Measurements from ENCODE around the gene LCN12.
A peak's percentile ranks its signal among the peaks of the same experiment; 100 is the strongest.

The LCN12 gene

DNA sequence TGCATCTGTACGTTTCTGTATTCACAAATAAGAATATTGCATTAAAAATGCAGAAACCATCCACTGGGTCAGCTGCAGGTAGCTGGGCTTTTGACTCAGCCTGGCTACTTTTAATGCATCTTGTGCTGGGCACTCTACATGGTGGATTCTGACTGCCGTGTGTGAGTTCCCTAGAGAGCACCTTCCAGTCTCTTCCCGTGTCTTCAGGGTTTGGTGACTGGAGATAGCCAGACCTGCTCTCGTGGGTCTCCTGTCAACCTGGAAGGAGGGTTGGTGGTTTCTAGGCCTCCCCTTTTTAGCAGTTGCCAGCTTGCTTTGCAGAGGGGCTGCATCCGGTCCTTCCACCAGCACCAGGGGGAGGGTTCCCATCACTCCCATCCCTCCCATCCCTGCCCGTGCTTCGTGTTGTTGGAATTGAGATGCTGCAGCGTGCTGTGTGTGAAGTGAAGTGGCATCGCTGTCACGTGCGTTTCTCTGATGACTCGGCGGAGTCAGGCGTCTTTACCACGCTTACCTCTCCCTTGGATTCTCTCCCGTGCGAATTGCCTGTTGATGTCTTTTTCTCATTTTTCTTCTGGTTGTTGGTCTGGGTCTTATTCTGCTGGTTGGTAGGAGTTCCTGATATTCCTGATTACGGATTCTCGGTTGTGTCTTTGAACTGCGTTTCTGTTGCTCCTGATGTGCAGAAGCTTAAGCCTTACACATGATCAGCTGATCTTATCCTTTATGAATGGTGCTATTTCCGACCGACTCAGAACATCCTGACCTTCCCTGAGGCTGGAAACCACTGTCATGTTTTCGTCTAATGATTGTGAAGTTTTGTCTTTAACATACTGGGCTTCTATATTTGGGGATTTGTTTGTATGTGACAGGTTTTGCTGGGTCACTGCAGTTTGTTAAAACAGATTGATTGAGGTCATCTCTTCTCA, 24.5 kb upstream of the LCN12 start:
- no peak for DNase-seq

DNA sequence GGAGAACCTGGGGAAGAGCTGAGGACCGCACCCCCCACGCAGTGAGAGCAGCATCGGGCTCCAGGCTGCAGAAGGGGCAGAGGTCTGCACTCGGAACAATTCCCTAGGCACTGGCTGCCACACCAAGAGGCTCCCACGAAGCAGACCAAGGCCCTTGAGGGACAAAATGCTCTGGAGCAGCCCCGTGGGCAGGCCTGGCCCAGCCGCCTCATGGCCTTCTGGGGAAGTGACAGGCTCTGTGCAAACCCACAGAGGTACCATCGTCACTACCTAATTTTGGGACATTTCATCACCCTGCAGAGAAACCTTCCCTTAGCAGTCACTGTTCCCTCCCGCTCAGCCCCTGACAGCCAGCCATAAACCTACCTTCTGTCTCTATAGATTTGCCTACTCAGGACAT, 23.5 kb upstream of the LCN12 start:
- no peak for DNase-seq

DNA sequence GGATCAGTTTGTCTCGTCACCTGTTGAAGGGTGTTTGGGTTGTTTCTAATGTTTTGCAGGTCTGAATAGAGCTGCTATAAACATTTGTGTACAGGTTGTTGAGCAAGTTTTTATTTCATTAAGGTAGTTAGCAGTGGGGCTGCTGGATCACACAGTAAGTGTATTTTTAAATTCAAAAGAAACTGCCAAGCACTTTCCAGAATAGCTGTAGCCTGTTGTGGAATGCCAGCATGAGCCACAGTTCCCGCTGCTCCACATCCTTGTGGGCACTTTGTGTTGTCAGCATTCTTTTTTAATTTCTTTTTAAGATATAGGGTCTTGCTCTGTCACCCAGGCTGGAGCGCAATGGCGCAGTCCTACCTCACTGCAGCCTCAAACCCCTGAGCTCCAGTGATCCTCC, 22.1 kb upstream of the LCN12 start:
- no peak for DNase-seq

DNA sequence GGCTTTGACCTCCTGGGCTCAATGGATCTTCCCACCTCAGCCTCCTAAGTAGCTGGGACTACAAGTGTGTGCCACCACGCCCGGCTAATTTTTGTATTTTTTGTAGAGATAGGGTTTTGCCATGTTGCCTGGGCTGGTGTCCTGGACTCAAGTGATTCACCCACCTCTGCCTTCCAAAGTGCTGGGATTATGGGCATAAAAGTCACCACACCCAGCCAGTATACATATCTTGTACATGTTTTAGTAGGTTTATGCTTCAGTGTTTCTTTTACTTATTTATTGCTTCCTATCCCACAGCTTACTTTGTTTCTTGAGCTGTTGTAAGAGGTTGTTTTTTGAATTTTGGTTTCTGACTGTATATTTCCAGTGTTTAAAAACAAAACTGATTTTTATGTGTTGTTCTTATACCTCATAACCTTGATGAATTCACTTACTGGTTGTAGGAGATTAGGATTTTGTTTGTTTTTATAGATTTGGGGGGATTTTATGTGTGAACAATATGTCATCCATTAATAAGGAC, 20.4 kb upstream of the LCN12 start:
- no peak for DNase-seq

DNA sequence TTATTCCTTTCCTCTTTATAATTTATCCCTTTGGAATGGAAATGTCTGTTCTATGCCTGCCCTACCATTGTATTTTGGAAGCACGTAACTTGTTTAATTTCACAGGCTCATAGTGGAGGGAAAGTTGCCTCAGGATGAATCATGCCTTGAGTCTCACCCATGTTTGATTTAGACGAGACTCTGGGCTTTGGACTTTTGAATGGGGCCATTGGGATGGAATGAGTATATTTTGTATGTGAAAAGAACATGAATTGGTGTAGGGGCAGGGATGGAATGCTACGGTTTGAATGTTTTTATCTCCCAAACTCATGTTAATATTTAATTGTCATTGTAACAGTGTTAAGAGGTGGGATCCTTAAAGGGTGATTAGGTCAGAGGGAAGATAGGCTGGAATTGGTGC, 17.8 kb upstream of the LCN12 start:
- no peak for DNase-seq

DNA sequence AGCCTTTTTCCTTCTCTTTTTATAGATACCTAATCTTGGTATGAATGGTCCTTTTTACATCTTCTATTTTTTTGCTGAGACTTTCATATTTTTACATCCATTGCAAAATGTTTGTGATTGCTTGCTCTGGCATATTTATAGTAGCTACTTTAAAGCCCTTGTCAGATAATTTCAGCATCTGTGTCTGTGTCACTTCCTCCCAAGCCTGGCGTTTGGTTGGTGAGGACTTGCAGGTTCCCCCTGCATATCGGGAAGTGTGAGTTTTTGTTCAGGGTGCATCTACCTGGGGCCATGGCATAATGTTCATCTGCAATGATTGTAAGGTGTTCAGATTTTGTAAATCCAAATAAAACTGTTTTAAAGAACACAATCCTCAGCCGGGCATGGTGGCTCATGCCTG, 16.4 kb upstream of the LCN12 start:
- no peak for DNase-seq

DNA sequence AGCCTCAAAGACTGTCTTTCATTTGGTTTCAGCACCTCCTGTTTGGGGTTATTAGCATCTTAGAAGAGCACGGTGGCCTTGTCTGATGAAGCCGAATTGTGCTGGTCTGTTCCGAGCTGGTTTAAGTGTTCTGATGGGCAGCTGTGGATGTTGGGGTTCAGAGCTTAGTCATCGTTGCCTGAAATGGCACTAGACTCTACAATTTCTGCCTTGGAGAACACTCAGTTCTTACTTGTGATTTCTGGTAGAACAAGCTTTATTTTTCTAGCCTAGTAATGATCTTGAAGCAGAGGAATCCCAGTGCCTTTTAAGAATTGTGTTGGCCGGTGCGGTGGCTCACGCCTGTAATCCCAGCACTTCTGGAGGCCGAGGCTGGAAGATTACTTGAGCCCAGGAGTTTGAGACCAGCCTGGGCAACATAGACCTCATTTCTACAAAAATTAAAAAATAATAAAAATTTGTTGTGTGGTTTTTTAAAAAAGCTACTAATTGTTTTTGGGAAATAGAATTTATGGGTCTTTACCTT, 15.4 kb upstream of the LCN12 start:
- DNase-seq, result no peak

DNA sequence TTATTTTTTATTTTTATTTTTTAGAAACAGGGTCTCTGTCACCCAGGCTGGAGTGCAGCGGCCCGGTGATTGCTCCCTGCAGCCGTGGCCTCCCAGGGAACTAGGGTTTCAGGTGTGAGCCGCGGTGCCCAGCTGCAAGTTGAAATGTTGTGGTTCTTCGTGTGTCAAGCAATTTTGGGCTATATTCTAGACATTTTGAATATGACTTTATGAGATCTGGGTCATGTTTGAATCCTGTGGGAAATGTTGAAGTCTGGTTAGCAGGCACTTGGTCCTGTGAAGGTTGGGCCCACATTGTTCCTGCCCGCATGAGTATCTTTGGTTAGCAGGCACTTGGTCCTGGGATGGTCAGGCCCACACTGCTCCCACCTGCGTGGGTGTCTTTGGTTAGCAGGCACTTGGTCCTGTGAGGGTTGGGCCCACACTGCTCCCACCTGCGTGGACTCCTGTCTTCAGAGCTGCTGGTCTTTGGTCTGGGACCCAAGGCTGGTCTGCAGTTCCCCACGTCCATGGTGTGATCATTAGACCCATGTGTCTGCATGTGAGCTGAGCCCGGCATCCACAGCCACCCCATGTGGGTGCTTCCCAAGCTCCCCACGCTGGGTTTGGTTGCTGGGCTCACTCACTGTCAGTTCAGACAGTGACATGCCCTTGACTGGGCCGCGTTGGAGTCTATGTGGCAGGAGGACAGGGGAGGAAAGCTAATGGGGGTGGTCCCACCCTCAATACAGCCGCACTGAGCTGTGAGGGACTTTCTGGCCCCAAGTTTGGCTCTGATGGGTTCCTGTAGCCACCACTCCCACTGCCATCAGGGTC, 14.7 kb upstream of the LCN12 start:
- no peak for DNase-seq

DNA sequence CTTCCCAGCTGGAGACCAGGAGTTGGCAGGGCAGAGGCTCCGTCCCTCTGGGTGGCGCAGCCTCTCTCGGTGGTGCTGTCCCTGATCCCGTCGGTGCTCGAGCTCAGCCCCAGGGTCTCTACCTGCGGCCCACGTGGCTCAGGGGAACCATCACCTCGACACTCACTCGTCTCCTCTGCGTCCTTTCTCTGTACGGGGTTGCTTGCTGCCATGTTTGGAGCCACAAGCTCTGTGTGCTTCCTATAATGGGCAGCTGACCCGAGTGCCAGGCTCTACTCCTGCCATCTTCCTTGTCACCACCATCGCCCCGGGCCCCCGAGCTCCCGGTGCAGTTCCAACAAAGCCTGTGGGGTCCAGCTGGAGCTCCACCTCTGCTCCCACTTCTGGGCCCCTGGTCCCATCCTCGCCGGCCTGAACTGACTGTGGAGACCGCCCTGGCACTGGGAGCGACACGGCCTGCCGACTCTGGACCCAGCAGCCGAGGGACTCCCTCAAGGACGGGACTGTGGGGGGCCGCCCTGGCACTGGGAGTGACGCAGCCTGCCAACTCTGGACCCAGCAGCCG, 12.6 kb upstream of the LCN12 start:
- DNase-seq, result no peak

DNA sequence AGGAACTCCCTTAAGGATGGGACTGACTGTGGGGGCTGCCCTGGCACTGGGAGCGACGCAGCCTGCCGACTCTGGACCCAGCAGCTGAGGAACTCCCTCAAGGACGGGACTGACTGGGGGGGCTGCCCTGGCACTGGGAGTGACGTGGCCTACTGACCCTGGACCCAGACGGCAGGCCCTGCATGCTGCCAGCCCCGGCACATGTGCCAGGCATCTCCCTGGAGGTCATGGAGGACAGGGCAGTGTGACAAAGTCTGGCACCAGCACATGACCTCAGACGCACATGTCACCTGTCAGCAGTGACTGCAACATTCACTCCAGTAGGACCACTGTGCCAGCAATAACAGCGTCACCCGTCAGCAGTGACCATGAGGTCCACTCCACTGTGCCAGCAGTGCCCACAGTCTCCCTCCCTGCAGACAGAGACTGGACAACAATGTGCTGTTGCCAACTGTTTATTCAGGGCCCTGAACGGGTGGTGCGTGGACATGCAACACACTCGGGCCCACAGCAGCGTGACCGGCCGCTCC, 12.0 kb upstream of the LCN12 start:
- no peak for DNase-seq

DNA sequence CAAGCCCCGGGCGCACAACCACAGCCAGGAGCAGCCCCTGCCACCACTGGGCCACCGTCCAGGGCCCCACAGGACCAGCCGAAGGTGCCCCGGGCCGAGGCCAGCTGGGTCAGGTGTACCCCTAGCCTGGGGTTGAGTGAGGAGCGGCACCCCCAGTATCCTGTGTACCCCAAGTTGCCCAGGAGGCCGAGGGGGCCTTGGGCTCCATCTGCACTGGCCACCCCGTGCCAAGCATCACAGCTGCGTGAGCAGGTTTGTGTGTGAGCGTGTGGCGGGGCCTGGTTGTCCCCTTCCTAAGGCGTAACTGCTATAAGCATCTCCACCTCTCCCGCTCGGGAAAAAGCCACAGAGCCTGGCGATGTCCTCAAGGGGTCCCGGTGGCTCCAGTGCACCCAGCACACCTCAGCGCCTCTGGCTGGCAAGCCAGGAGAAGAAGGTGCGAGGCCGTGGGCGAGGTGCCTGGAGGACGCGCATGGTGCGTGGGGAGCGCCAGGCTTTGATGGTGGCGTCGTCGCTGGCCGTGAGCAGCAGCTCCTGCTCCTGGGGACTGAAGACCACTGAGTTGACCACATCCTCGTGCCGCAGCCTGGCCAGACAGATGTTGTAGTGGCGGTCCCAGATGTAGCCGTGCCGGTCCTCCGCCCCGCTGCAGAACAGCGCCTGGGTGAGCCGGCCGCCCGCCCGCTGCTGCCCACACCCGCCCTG, 11.4 kb upstream of the LCN12 start:
- DNase-seq, result no peak

DNA sequence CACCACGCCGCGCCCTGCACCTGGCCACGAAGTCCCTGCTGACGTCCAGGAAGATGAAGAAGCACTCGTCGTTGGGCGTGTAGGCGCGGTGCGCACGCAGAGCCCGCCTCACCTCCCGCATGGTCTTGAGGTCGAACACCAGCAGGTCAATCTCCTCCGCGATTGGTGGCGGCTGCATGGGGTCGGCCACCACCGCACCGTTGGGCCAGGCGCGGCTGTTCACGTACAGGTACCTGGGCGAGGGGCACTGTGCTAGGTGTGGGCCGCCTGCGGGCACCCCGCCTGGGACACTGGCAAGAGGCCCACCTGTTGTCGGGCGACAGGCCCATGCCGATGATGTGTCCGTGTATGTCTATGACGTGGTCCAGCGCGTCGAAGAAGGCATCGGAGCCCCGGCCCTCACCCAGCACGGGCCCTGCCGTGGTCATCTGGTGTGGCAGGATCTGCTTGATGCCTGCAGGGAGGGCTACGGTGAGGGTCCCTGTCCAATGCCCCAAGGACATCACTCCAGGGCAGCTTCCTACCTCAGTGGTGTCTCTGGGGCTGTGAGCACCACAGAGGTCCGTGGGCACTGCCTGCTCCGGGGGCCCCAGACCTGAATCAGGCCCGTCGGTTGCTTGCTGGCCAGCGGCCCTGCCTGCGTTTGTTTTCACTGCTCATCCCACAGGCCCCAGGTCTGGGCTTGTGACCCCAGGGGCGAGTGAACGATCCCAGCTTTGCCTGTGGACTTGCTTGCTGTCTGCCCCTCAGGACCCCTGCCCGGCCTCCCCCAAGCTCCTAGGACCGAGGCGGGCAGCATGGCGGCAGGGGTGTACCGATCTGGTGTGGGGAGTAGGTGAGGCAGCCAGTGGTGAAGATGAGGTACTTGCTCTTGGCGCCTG, 10.6 kb upstream of the LCN12 start:
- DNase-seq, result no peak

DNA sequence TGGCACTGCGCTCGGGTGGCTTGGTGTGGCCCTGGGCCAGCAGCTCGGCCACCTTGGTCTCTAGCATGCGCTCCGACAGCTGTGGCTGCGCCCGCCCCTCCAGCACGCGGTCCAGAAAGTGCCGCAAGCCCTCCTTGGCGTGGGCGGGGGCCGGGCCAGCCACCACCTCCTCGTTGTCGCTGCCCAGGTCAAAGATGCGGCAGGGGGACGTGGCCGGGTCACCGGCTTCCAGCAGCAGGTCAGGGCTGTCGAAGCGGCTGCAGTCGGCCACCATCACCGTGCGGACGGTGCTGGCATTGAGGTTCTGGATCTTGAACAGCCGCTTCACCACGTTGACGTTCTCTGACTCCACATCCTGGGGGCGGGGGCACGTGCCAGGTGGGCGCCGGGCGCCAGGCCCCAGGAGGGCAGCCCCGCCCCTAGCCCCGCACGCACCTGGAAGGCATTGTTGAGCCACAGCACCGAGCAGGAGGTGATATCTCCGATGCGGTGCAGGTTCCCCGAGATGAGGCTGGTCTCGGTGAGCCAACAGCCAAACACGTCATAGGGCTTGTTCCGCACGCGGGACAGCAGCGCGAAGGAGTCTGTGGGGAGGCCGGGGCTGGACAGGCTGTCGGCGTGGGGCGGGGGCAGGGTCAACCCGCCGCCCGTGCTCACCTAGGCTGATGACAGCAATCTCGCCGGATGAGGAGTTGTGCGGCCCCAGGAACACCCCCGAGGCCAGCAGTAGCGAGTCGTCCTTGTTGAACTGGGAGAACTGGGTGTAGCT, 9.8 kb upstream of the LCN12 start:
- DNase-seq, result no peak

DNA sequence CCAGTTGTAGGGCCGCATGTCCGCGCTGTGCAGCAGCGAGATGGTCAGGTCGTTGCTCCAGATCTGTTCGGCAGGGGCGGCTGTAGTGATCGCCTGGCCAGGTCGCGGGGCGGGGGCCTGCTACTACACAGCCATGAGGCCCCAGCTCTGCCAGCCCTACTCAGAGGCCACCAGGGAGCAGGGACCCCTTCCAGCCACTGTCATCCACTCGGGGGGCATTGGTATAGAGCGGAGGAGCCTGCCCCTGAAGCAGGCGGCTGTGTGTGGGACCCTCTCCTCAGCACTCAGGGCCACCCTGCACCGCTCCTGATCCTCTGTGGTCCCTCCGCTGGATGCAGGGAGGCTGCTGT, 9.2 kb upstream of the LCN12 start:
- no peak for DNase-seq

DNA sequence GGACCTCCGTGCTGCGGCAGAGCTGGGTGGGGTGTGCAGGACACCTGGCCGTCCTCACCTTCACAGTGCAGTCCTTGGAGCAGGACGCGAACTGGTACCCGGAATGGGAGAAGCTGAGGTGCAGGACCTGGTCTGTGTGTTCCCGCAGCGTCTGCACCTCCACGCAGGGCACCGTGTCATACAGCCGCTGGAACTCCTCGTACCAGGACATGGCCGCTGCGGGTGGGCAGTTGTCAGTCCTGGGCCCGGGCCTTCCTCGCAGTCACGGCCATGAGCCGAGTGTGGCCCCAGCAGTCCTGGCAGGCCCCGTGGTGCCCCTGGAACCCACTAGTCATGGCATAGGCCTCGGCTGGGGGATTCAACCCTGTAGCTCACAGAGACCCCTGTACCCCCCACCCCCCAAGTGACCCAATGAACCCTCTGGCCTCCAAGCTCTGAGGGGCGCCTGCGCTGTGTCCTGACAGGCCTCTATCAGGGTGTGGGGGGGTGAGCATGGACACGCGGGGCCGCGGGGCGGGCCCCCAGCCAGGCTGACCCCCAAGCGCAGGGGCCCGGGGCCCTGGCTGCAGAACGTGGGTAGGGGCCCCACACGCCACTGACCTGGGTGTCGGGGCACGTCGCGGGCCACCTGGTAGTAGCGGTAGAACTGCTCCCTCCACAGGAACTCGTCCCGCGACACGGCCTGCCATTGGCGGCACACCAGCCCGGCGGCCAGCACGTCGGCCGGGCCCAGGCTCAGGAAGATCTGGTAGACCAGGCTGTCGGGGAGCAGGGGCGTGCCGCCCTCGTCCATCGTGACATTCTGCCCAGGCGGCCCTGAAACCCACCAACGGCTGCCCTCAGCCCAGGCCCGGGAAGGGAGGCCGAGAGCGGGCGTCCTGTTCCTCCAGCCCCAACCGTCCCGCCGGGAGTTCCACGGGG, 8.5 kb upstream of the LCN12 start:
- DNase-seq, result peak; percentile 7 to 9

DNA sequence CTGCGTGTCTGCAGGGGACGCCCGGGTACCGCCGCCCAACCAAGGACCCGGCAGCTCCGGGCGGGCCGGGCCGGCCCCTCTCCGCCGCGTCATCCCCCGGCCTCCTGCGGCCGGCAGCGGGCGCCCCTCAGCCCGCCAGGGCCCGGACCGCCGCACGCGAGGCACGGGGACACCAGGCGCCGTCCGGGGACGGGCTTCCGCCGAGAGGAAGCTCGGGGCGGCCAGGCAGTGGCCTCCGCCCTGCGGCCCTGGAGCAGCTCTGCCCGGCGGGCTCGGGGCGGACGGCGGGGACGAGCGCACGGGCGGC, 7.9 kb upstream of the LCN12 start:
- DNase-seq, result peak in 1 of 2 experiments; percentile 39

DNA sequence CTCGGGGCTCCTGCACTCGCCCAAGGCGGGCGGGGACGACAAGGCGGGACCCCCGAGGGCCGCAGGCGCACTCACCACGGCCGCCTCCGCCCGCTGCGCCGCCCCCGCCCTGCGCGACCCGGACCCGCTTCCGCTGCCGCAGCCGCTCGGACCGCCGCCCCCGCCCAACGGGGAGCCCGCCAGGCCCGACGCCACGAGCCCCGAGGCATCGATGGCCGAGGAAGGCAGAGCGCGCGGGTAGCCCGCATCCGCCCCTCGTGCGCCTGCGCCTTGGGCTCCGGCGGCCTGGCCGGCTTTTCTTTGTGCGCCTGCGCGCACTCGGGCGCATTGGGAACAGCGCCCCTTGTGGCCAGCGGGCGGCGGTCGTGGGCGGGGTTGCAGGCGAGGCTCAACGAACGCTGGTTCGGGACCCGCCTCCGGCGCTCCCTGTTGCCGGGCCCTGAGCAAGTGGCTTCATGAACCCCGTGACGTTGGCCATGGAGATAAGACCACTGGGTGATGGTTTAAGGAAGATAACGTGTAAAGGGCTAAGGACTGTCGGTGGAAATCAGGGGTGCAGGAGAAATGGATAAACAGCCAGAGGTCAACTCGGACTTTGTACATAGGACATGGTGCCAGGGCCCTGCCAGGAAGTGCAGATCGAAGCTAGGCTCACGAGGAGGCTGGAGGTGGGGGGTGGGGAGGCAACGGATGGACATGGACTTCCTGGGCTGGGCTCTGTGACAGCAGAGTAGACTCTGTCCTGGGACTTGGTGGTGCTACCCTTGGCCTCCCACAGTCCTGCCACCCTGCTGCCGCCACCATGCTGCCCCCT, 7.3 kb upstream of the LCN12 start, which contains the start of the genes C8G and FBXW5:
Gene C8G (plus strand): TSS at position 725 of the 814 bp plus-strand sequence. CDS start 78 bp downstream, at position 803.
Gene FBXW5 (minus strand): TSS at position 220 of the 814 bp plus-strand sequence. CDS start 655 bp downstream, outside the sequence.
- peak; percentile 82 to 87 for DNase-seq

All from AML-193 (cell line).